Measurements from ENCODE around the gene HS1BP3.

Gene HS1BP3

DNA sequence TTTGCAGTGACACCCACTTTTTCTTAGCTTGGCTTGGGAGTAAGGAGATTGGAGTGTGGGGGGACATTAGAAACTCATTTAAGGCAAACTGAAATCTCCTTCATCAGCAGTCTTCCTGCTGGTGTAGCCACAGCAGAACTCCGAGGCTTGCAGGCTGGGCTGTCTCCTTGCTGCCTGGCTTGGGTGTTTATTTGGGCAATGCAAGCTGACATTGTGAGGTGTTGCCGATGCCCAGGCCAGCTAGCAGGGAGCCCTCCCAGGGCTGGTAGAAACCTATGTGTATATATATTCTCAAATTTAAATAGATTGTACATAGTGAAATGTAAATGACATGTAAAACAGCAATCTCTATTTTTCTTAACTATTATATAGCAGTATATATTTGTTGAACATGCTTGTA, 27.9 kb upstream of the HS1BP3 start:
- Histone ChIP-seq H3F3A (ENCODE audit: control insufficient read depth, insufficient read depth) (peaks cover 26% of the 10 kb centered on the region), H3K4me1 (ENCODE audit: control insufficient read depth, low read length) (peaks cover 53% of the 10 kb centered on the region), H3K36me3 (ENCODE audit: control insufficient read depth, low read length) (peaks cover 10% of the 10 kb centered on the region), H3K4me3 (ENCODE audit: low read length) (no peak overlapping the region), H3K9me3 (ENCODE audit: control insufficient read depth, insufficient read depth, low read length) (no peaks in the 10 kb centered on the region), H3K9me2 (replicated peaks; ENCODE audit: control insufficient read depth, low read length) (no peaks in the 10 kb centered on the region), H3K79me2 (ENCODE audit: control insufficient read depth, low read length) (no peaks in the 10 kb centered on the region), H4K20me1 (ENCODE audit: control insufficient read depth, insufficient read depth, low read depth, low read length) (no peaks in the 10 kb centered on the region), H3K4me2 (ENCODE audit: low read length) (peak overlapping the region; percentile 80; the same call in 1 of the 2 replicates), H3K27me3 (ENCODE audit: control insufficient read depth, low read length) (no peaks in the 10 kb centered on the region), H3K27ac (ENCODE audit: low read depth, low read length) (peak overlapping the region; percentile 93; the same call in 1 of the 2 replicates)
- TF ChIP-seq, protein P1, sequence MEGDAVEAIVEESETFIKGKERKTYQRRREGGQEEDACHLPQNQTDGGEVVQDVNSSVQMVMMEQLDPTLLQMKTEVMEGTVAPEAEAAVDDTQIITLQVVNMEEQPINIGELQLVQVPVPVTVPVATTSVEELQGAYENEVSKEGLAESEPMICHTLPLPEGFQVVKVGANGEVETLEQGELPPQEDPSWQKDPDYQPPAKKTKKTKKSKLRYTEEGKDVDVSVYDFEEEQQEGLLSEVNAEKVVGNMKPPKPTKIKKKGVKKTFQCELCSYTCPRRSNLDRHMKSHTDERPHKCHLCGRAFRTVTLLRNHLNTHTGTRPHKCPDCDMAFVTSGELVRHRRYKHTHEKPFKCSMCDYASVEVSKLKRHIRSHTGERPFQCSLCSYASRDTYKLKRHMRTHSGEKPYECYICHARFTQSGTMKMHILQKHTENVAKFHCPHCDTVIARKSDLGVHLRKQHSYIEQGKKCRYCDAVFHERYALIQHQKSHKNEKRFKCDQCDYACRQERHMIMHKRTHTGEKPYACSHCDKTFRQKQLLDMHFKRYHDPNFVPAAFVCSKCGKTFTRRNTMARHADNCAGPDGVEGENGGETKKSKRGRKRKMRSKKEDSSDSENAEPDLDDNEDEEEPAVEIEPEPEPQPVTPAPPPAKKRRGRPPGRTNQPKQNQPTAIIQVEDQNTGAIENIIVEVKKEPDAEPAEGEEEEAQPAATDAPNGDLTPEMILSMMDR (IDR thresholded peaks at IDR 0.05; ENCODE audit: low read depth, low read length, poor library complexity, severe bottlenecking): no peak
- no peak for TF ChIP-seq EZH2phosphoT487 (IDR thresholded peaks at IDR 0.05; ENCODE audit: borderline replicate concordance, low read length)

DNA sequence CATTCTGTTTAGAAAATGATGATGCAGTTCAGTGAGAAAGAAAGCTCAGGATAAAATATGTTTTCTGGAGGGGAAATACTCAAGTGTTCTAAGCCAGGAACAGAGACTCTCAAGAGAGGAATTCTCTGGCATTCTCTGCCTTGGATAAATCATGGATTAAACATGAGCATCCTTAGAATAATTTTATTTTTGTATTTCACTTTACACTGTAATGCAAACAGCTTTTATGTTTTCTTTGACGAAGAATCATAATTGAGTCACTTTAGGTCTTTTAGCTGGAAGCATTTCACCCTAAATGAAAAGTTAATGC, 27.1 kb upstream of the HS1BP3 start:
- TF ChIP-seq EZH2phosphoT487 (IDR thresholded peaks at IDR 0.05; ENCODE audit: borderline replicate concordance, low read length): no peak
- TF ChIP-seq, protein P1 (IDR thresholded peaks at IDR 0.05; ENCODE audit: low read depth, low read length, poor library complexity, severe bottlenecking): no peak
- Histone ChIP-seq H4K20me1 (ENCODE audit: control insufficient read depth, insufficient read depth, low read depth, low read length) (no peaks in the 10 kb centered on the region), H3K4me1 (ENCODE audit: control insufficient read depth, low read length) (peaks cover 61% of the 10 kb centered on the region), H3K9me2 (replicated peaks; ENCODE audit: control insufficient read depth, low read length) (no peaks in the 10 kb centered on the region), H3K36me3 (ENCODE audit: control insufficient read depth, low read length) (peaks cover 8% of the 10 kb centered on the region), H3K27me3 (ENCODE audit: control insufficient read depth, low read length) (no peaks in the 10 kb centered on the region), H3K9me3 (ENCODE audit: control insufficient read depth, insufficient read depth, low read length) (no peaks in the 10 kb centered on the region), H3F3A (ENCODE audit: control insufficient read depth, insufficient read depth) (peaks cover 26% of the 10 kb centered on the region), H3K79me2 (ENCODE audit: control insufficient read depth, low read length) (no peaks in the 10 kb centered on the region), H3K4me2 (ENCODE audit: low read length) (peak overlapping the region; percentile 80), H3K4me3 (ENCODE audit: low read length) (peak overlapping the region; percentile 62), H3K27ac (ENCODE audit: low read depth, low read length) (peak overlapping the region; percentile 93)

DNA sequence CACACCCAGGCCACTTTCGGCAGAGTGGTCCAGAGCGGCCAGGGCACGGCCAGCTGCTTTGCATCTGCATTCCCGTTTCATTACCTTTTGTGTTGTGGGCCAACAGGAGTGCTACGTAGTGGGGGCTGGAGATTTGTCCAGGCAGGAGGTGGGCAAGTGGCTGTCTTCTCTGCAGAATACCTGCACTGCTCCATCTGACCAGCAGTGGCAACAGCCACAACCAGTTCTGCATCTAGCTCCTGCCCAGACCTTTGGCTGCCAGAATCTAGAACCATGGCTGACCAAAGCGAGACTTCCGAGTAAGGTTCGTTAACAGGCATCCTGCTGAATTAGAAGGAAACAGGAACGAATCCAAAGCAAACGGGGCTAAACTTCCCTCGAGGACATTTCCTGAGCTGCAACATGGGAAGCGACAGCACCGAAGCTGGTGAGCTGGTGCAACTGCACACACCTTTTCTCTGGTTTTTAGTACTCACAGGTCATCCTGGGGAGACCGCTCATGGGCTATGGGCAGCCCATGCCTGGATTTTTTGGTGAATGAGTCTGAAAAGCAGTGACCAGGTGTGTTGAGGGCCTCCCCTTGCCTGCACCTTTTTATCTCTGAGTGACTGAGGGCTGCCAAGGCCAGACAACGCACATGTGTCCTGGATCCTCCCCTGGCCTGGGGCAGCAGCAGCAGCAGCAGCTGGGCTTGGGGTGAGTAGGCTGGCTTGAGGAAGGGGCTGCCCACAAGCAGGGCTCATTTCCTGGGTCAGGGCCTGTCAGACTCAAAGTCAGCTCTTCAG, 26.6 kb upstream of the HS1BP3 start:
- H3K36me3 ChIP-seq (ENCODE audit: control insufficient read depth, low read length): peaks cover 4% of the 10 kb centered on the region
- no peaks in the 10 kb centered on the region for H3K9me3 ChIP-seq (ENCODE audit: control insufficient read depth, insufficient read depth, low read length)
- H3K27ac ChIP-seq (ENCODE audit: low read depth, low read length): peak overlapping the region; percentile 93
- no peaks in the 10 kb centered on the region for H3K27me3 ChIP-seq (ENCODE audit: control insufficient read depth, low read length)
- H3K4me1 ChIP-seq (ENCODE audit: control insufficient read depth, low read length): peaks cover 66% of the 10 kb centered on the region
- TF ChIP-seq, protein P1 (IDR thresholded peaks at IDR 0.05; ENCODE audit: low read depth, low read length, poor library complexity, severe bottlenecking): peak; percentile 90
- no peak for TF ChIP-seq EZH2phosphoT487 (IDR thresholded peaks at IDR 0.05; ENCODE audit: borderline replicate concordance, low read length)
- no peaks in the 10 kb centered on the region for H3K79me2 ChIP-seq (ENCODE audit: control insufficient read depth, low read length)
- H3F3A ChIP-seq (ENCODE audit: control insufficient read depth, insufficient read depth): peaks cover 26% of the 10 kb centered on the region
- H3K4me3 ChIP-seq (ENCODE audit: low read length): peak overlapping the region; percentile 62
- H3K4me2 ChIP-seq (ENCODE audit: low read length): peak overlapping the region; percentile 80
- no peaks in the 10 kb centered on the region for H4K20me1 ChIP-seq (ENCODE audit: control insufficient read depth, insufficient read depth, low read depth, low read length)
- H3K9me2 ChIP-seq (replicated peaks; ENCODE audit: control insufficient read depth, low read length): no peaks in the 10 kb centered on the region

Measured in DOHH2 (cell line).